ENCODE results near the gene SPECC1. TPM values are rescaled to one million over a fixed set of nuclear protein-coding genes. Genes with fewer than 3 reads are reported as not detected.

SPECC1 gene
- total and polyA plus RNA-seq, 2 donors (not counting 3 experiments of a cell fraction or from before 2014, with no cell fraction given): 5.3 to 20.4 TPM

DNA sequence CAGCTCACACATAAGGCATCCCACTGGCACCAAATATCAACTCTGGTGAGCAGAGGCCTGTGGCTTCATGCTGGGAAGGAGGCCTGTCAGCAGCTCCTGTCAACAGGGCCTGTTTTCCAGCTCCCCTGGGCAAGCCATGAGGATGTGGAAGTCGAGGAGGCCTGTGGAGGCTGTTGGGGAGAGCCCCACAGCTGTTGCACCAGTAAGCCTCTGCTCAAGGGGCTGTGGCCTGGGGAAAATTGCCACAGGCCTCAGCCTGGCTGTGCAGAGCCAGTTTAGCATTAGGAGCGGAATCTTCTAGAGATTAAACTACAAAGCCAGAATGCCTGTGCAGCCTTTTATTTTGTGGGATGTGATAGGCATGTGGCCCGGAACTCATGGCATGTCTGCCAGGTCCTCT, 202.1 kb downstream of the SPECC1 start:
- TF ChIP-seq, protein P1, sequence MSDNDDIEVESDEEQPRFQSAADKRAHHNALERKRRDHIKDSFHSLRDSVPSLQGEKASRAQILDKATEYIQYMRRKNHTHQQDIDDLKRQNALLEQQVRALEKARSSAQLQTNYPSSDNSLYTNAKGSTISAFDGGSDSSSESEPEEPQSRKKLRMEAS (IDR thresholded peaks at IDR 0.05; ENCODE audit: insufficient read depth, insufficient read length): no peak
- TF ChIP-seq CTCF (IDR thresholded peaks at IDR 0.05; ENCODE audit: extremely low read depth in 1 of 2, insufficient read depth in 1 of 2, low read depth in 1 of 2, low read length in 2 of 2) (no peak), JUN (IDR thresholded peaks at IDR 0.05; ENCODE audit: borderline replicate concordance, insufficient read depth, insufficient read length, low read depth) (no peak)
- dilution Hi-C loops (cut with MboI; ENCODE audit: extremely low pct_ligation_motif_present, low sequenced_read_pairs): no loop called here
- Histone ChIP-seq H3K27ac (ENCODE audit: insufficient read depth, low read depth, low read length) (no peak overlapping the region), H2AFZ (ENCODE audit: low read depth, low read length) (no peak overlapping the region), H3K36me3 (ENCODE audit: control insufficient read depth in 2 of 2, extremely low read depth in 1 of 2, insufficient read depth in 2 of 2, low read length in 2 of 2) (no peaks in the 10 kb centered on the region), H3K79me2 (ENCODE audit: control insufficient read depth, insufficient read depth, low read length) (no peaks in the 10 kb centered on the region), H3K9me1 (replicated peaks; ENCODE audit: control insufficient read depth, extremely low read depth, insufficient read depth, low read length) (no peaks in the 10 kb centered on the region), H3K4me3 (replicated peaks in 1 of 3; ENCODE audit: insufficient read depth in 1 of 3, low read depth in 1 of 3, low read length in 3 of 3) (no peak overlapping the region), H3K4me2 (ENCODE audit: insufficient read depth, low read length) (no peak overlapping the region), H3K4me1 (ENCODE audit: control insufficient read depth, extremely low read depth, insufficient read depth, low read length) (peaks cover 6% of the 10 kb centered on the region), H4K20me1 (replicated peaks; ENCODE audit: control insufficient read depth, extremely low read depth, insufficient read depth, low read length) (no peaks in the 10 kb centered on the region), H3K27me3 (ENCODE audit: control insufficient read depth in 2 of 2, insufficient read depth in 2 of 2, low read length in 2 of 2) (no peaks in the 10 kb centered on the region), H3K9me3 (replicated peaks; ENCODE audit: control insufficient read depth, insufficient read depth, low read length) (no peaks in the 10 kb centered on the region), H3K9ac (replicated peaks; ENCODE audit: extremely low read depth, insufficient read depth, low read length) (no peak overlapping the region)
- no TSS peak for BruUV-seq (replicated peaks)
- POLR2A ChIA-PET: no interaction called here
- intact Hi-C loops (cut with micrococcal nuclease): no loop called here
- CTCF ChIA-PET: interaction anchor here (1.0 kb wide), 1 partner anchor 17 kb away, joined by 3 read pairs; no protein-coding TSS in a partner anchor
- FAIRE-seq (no peak), DNase-seq (ENCODE audit: low read depth, low spot score) (no peak)

- Histone ChIP-seq H3K4me3 (replicated peaks in 1 of 3; ENCODE audit: insufficient read depth in 1 of 3, low read depth in 1 of 3, low read length in 3 of 3) (no peak overlapping the region), H4K20me1 (replicated peaks; ENCODE audit: control insufficient read depth, extremely low read depth, insufficient read depth, low read length) (no peaks in the 10 kb centered on the region), H3K9ac (replicated peaks; ENCODE audit: extremely low read depth, insufficient read depth, low read length) (no peak overlapping the region), H3K9me1 (replicated peaks; ENCODE audit: control insufficient read depth, extremely low read depth, insufficient read depth, low read length) (no peaks in the 10 kb centered on the region), H2AFZ (ENCODE audit: low read depth, low read length) (no peak overlapping the region), H3K4me2 (ENCODE audit: insufficient read depth, low read length) (no peak overlapping the region), H3K36me3 (ENCODE audit: control insufficient read depth in 2 of 2, extremely low read depth in 1 of 2, insufficient read depth in 2 of 2, low read length in 2 of 2) (no peaks in the 10 kb centered on the region), H3K4me1 (ENCODE audit: control insufficient read depth, extremely low read depth, insufficient read depth, low read length) (no peaks in the 10 kb centered on the region), H3K9me3 (replicated peaks; ENCODE audit: control insufficient read depth, insufficient read depth, low read length) (no peaks in the 10 kb centered on the region), H3K27me3 (ENCODE audit: control insufficient read depth in 2 of 2, insufficient read depth in 2 of 2, low read length in 2 of 2) (no peaks in the 10 kb centered on the region), H3K79me2 (ENCODE audit: control insufficient read depth, insufficient read depth, low read length) (no peaks in the 10 kb centered on the region), H3K27ac (ENCODE audit: insufficient read depth, low read depth, low read length) (no peak overlapping the region)
- intact Hi-C loops (cut with micrococcal nuclease) (no loop called here), dilution Hi-C loops (cut with MboI; ENCODE audit: extremely low pct_ligation_motif_present, low sequenced_read_pairs) (no loop called here)
- TF ChIP-seq GATA2 (IDR thresholded peaks at IDR 0.05; ENCODE audit: insufficient read depth, insufficient read length, low read depth, low read length) (no peak), POLR2AphosphoS5 (IDR thresholded peaks at IDR 0.05; ENCODE audit: insufficient read depth, low read depth, low read length) (no peak), FOS (IDR thresholded peaks at IDR 0.05; ENCODE audit: borderline replicate concordance, insufficient read depth, low read length) (no peak), JUN (IDR thresholded peaks at IDR 0.05; ENCODE audit: borderline replicate concordance, insufficient read depth, insufficient read length, low read depth) (no peak), CTCF (IDR thresholded peaks at IDR 0.05; ENCODE audit: extremely low read depth in 1 of 2, insufficient read depth in 1 of 2, low read depth in 1 of 2, low read length in 2 of 2) (no peak)
- TF ChIP-seq, protein P1 (IDR thresholded peaks at IDR 0.05; ENCODE audit: insufficient read depth, insufficient read length): no peak
- no TSS peak for BruUV-seq (replicated peaks)
- FAIRE-seq (no peak), DNase-seq (ENCODE audit: low read depth, low spot score) (no peak)
- ChIA-PET POLR2A (no interaction called here), CTCF (no interaction called here)
Measured at GRCh38 chr17:20213449-20213848, 204.3 kb downstream of the SPECC1 start.
